Ishikawa (cell line): Measurements from ENCODE around the gene MTARC2.

ENCODE experiments used
- EP300 ChIP-seq: IDR thresholded peaks from 2 replicates; pipeline ENCODE4 v1.6.1; 2012; ENCODE audit warnings: borderline replicate concordance
- REST ChIP-seq: IDR thresholded peaks from 2 replicates; pipeline ENCODE4 v1.6.1; 2012; ENCODE audit warnings: low read depth, mild to moderate bottlenecking
- YY1 ChIP-seq: IDR thresholded peaks from 2 replicates; pipeline ENCODE4 v1.6.1; 2012; ENCODE audit warnings: low read depth

GRCh38 chr1:220707160-220707559 lies 41.0 kb upstream of the MTARC2 start:
- TF ChIP-seq YY1 (no peak), REST (no peak), EP300 (no peak)
